ENCODE data around the gene KCNJ11.

KCNJ11 gene

GRCh38 chr11:17389957-17390649 is 1.6 kb upstream of the KCNJ11 start:
- no peak for DNase-seq (ENCODE audit: low spot score)

GRCh38 chr11:17389211-17389956 is 925 bp upstream of the KCNJ11 start:
- peak; percentile 76 for DNase-seq (ENCODE audit: low spot score)

GRCh38 chr11:17387811-17388210 is 648 bp downstream of the KCNJ11 start:
- no peak for DNase-seq (ENCODE audit: low spot score)

GRCh38 chr11:17387254-17387653 is 1.2 kb downstream of the KCNJ11 start:
- DNase-seq (ENCODE audit: low spot score): no peak

GRCh38 chr11:17386331-17387084 is 2.0 kb downstream of the KCNJ11 start:
- DNase-seq (ENCODE audit: low spot score): peak; percentile 10

- no peak for DNase-seq (ENCODE audit: low spot score)
These were observed 2.5 kb downstream of the KCNJ11 start for GRCh38 chr11:17385926-17386325.

GRCh38 chr11:17385492-17385891 is 3.0 kb downstream of the KCNJ11 start:
- DNase-seq (ENCODE audit: low spot score): no peak

- peak; percentile 78 for DNase-seq (ENCODE audit: low spot score)
These were observed 4.4 kb downstream of the KCNJ11 start for GRCh38 chr11:17384002-17384511.

- DNase-seq (ENCODE audit: low spot score): no peak
These were observed 5.0 kb downstream of the KCNJ11 start for GRCh38 chr11:17383461-17383860.

- no peak for DNase-seq (ENCODE audit: low spot score)
These were observed 6.3 kb downstream of the KCNJ11 start for GRCh38 chr11:17382046-17382728.

- DNase-seq (ENCODE audit: low spot score): no peak
These were observed 7.3 kb downstream of the KCNJ11 start for GRCh38 chr11:17381156-17381555.

GRCh38 chr11:17379383-17380180 is 8.9 kb downstream of the KCNJ11 start:
- no peak for DNase-seq (ENCODE audit: low spot score)

GRCh38 chr11:17378655-17379054 is 9.8 kb downstream of the KCNJ11 start:
- DNase-seq (ENCODE audit: low spot score): no peak

GRCh38 chr11:17376493-17376892 is 12.0 kb downstream of the KCNJ11 start:
- DNase-seq (ENCODE audit: low spot score): no peak

- no peak for DNase-seq (ENCODE audit: low spot score)
These were observed 12.9 kb downstream of the KCNJ11 start for GRCh38 chr11:17375547-17375946.

GRCh38 chr11:17371614-17372013 is 16.8 kb downstream of the KCNJ11 start:
- no peak for DNase-seq (ENCODE audit: low spot score)

- no peak for DNase-seq (ENCODE audit: low spot score)
These were observed 18.7 kb downstream of the KCNJ11 start for GRCh38 chr11:17369684-17370243.

- no peak for DNase-seq (ENCODE audit: low spot score)
These were observed 19.4 kb downstream of the KCNJ11 start for GRCh38 chr11:17369094-17369493.

- DNase-seq (ENCODE audit: low spot score): no peak
These were observed 19.9 kb downstream of the KCNJ11 start for GRCh38 chr11:17368551-17368950.

GRCh38 chr11:17366495-17366894 is 22.0 kb downstream of the KCNJ11 start:
- no peak for DNase-seq (ENCODE audit: low spot score)

GRCh38 chr11:17354601-17354991 is 33.9 kb downstream of the KCNJ11 start:
- DNase-seq (ENCODE audit: low spot score): peak; percentile 70
